ENCODE data around the gene SYNE2.
"Not testable (repeated sequence)": the region's sequence is repeated elsewhere in the genome, so short reads cannot be mapped to it uniquely, and the experiment has no call there.

SYNE2 gene

DNA sequence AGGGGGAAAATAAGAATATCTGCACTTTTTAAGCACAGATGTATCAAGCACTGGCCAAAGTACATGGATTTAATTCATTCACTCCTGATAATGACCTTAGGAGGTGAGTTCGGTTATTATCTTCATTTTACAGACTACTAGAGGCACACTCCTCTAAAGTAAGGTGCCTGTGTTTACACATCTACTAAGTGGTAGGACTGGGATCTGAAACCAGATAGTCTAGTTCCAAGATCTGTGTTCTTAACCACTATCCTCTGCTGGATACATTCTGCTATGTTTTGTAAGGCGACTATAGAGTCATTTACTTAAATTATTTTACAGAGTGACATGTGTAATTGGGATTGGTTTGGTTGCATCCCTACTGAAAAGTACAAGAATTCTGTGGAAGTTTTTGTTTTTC is 266.1 kb downstream of the SYNE2 start:
- no peak for DNase-seq (ENCODE audit: low spot score)

DNA sequence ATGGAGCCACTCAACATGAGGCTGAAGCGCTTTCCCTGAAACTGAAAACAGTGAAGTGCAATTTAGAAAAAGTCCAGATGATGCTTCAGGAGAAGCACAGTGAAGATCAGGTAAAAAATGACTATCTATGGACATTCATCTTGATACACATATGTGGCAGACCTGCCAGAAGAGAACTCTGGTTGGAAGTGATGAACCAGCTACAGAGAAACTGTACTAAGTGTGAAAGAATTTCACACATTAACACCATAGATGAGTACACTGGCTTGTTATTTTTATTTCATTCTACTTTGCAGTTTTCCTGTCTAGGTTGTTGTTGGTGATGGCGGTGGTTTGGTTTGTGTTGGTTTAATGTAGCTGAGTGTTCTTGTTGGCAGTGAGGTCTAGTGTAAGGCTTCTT is 266.7 kb downstream of the SYNE2 start:
- DNase-seq (ENCODE audit: low spot score): peak; percentile 27

DNA sequence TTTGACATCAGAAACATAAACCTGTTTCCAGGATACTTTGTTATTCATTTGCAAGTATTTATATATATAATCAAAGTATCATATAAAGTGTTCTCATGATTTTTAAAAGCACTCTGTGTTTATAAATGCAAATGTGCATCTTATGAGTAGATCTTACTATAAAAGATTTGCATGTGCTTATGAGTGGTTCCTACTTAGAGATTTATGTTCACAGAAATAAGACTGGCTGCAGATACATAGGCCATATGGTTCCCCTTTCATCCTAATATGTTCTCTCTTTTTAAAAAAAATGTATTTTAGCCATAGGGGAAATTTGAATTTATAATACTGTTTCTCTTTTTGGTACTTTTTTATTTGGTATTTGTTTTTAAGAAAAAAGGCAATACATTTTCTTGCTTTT is 267.2 kb downstream of the SYNE2 start:
- no peak for DNase-seq (ENCODE audit: low spot score)

DNA sequence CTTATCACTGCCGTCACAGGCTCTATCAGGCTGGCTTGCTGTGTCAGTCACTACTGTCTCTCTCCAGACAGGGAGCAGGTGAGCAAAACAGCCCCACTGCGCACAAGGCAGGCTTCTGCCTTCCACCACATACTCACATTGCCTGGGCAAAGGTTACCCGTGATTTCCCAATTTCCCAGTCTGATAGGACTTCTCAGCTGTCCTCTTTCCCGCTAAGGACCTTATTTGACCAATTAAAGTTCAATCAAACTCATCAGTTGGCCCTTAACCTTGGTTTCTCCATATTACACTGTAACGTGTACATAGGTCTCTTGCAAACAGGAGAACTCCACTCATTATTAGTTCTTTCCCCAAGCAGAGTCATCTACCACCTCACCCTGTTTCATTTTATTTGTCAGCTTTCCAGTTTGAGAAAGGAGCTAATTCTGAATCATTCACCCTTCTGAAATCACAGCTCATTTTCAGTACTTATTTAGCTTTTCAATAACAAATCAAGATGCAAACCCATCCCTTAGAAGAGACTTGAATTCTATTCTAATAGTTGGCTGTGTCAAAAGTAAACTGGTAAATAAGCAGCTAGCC is 270.5 kb downstream of the SYNE2 start:
- no peak for DNase-seq (ENCODE audit: low spot score)

DNA sequence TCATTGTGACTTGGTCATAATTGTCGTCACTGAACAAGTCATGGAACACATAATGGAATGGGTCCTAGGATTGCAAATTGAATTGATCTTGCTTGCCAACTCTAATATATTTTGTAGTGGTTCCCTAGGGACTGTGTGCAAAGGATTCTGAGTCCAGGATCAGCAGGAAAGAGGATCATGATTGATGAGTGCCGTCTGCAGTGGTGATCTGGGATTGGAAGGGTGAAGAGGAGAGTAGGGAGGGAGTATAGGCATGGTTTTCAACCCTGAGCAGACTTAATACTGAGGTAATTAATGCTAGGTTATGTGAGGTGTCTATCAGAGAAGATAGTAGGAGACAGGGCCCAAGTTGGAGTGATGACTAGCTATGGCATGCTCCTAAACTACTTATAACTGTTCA is 272.5 kb downstream of the SYNE2 start:
- DNase-seq (ENCODE audit: low spot score): no peak

DNA sequence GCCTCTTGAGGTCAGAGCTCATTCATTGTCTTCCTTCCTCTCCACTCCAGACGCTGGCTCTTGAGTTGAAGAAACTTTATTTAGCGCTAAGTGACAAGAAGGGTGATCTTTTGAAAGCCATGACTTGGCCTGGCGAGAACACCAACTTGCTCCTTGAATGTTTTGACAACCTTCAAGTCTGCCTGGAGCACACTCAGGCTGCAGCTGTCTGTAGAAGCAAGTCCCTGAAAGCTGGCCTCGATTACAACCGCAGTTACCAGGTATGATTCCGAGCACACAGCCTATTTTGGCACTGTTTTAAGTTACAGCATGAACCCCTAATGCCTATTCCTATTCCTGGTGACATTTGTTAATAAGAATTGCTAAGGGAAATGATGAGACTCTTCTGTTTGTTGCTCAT is 273.7 kb downstream of the SYNE2 start:
- no peak for DNase-seq (ENCODE audit: low spot score)

DNA sequence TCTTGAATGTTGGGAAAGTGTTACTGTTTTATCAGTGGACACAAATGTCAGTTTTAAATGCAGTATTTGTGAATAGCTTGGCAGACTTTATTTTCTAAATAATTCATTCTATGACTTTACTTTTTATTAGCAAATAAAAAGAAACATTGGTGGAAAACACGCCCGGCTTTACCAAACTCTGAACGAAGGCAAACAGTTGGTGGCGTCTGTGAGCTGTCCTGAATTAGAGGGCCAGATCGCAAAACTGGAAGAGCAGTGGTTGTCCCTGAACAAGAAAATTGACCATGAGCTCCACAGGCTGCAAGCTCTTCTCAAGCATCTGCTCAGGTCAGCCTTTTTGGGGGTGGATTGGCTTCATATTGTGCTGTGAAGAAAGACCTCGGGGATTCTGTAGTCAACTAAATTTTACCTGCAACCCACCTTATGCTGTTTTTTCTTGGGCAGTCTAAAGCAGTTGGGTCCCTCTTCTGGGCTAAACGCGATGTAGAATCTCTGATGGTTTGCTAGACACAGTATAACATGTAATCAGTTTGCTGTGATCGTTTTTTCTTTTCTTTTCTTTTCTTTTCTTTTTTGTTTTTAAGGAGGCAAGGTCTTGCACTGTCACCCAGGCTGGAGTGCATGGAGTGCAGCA is 285.0 kb downstream of the SYNE2 start:
- DNase-seq (ENCODE audit: low spot score): no peak

DNA sequence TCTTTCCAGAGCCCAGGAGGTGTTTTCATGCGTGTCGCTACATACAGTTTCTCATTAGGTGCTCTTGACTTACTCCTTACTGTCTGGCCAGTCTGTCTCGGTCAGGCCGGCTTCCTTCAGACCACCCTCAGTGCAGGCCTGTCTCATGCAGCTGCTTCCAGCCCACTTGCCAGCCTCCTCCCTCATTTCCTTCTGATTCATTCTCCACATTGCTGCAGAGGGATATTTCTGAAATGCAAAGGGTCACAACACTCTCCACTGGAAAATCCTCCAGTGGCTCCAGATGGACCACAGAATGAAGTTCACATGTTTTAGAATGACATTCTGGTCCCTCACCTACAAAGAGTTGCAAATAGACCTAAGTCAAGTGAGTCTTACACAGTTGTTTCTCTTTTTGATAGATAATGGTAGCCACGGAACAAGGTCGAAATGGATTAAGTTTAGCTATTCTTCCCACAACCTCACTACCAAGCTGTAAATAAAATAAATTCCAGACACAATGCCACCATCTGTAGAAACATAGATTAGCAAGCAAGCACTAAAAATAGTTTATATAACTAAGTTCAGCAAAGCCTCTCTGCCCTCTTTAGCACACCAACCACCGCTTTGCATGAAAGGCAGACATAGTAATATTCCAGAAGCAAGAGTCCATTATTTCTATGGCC is 294.5 kb downstream of the SYNE2 start:
- no peak for DNase-seq (ENCODE audit: low spot score)

DNA sequence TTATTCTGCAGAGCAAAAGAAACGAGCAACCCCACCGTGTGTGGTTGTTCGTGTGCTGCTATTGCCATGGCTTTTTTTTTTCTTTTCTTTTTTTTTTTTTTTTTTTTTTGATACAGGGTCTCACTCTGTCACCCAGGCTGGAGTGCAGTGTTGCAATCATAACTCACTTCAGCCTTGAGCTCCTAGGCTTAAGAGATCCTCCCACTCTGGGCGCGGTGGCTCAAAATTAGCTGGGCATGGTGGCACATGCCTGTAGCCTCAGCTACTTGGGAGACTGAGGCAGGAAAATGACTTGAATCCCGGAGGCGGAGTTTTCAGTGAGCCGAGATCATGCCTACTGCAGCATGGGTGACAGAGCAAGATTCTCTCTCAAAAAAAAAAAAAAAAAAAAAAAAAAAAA is 297.1 kb downstream of the SYNE2 start:
- no peak for DNase-seq (ENCODE audit: low spot score)

DNA sequence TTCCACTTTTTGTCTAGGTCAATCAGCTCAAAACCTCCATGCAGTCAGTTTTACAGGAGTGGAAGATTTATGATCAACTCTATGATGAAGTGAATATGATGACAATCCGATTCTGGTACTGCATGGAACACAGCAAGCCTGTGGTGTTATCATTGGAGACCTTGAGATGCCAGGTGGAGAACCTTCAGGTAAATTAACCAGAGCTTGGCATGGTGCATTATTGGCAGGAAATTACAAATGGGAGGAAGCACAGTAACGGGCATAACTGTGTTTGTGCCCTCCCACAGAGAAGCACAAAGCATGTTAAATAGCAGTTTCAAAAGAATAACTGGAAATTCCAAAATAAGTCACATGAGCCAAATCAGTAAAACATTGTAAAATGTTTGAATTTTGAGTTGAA is 305.8 kb downstream of the SYNE2 start:
- DNase-seq (ENCODE audit: low spot score): no peak

DNA sequence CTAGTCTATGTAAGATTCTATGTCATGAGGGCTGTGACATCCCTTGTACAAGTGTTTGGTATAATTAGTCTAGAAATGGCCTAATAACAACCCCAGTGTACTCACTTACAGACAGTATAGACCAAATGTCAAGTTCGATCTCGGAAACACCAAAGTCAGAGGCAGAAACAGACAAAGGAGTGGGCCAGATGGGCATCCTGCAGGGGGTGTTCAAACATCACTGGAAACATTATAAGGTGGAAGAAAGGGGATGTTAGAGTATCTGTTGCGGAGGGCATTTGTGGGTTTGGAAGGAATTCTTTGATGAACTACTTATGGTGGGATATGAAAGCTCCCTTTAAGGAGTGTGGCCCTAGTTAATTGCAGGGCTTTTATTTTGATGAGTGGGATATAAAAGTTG is 306.8 kb downstream of the SYNE2 start:
- DNase-seq (ENCODE audit: low spot score): no peak

DNA sequence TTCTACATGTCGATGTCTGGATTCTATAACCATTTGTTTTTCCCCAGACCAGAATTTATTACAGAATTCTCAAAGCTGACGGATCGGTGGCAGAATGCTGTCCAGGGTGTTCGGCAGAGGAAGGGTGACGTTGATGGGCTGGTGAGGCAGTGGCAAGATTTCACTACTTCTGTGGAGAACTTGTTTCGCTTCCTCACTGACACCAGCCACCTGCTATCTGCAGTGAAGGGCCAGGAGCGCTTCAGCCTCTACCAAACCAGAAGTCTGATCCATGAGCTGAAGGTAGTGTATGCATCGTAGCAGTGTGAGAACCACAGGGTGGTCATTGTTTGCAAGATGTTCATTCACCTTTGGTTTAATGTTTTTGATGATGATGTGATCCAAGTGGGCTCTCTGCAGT is 317.4 kb downstream of the SYNE2 start:
- DNase-seq (ENCODE audit: low spot score): no peak

DNA sequence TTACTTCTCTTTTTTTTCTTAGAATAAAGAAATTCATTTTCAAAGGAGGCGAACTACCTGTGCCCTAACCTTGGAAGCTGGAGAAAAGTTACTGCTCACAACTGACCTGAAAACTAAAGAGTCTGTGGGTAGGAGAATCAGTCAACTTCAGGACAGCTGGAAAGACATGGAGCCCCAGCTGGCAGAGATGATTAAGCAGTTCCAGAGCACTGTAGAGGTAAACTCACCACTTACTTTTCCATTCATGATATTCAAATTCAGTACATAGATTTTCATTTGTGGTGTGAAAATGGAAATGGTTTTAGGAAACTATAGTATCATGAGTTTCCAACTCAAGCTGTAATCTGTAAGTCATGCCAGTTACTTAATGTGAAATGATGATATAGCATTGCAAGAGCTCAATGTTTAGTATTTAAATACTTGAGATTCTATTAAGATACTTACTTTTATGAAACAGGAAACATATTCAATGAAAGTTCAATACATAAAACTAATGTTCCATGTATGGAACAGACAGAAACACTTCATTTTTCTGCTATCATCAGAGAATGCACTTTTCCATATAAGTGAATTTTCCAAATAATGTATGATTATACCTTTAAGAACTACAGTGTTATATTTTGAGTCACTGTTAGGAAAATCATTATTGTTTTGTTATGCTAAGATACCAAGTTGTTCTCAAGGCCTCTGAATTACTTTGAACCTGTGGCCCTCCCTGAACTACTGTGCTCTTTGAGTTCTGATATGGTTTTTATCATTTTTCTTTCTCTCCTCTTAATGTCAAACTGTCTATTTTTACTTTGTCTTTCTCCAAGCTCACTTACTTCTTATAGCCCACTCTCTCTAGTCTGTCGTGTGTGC is 322.3 kb downstream of the SYNE2 start:
- no peak for DNase-seq (ENCODE audit: low spot score)

DNA sequence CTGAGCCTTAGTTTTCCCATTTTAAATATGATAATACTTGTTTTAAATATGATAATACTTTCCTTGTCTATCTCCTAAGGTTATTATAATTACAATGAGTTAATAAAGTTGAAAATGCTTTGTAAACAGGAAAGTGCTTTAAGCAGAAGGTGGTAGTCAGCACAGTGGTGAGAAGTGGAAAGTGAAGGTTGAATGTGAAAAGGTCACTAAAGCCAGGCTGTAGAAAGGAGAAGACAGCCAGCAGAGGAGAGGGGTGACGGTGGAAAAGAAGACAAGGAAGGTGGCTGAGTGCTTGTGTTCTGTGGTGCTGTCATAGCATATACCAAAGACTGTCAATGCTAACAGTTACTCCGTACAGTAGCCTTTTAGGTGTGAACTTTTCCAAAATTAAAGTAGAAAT is 323.5 kb downstream of the SYNE2 start:
- DNase-seq (ENCODE audit: low spot score): no peak

DNA sequence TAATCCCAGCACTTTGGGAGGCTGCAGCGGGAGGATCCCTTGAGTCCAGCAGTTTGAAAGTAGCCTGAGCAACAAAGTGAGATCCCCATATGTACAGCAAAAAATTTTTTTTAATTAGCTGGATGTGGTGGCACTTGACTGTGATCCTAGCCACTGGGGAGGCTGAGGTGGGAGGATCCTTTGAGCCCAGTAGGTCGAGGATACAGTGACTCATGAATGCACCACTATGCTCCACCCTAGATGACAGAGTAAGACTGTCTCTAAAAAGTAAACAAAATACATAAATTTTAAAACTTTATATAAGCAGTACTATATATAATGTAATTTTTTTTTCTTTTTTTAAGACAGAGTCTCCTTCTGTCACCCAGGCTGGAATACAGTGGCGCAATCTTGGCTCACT is 326.0 kb downstream of the SYNE2 start:
- DNase-seq (ENCODE audit: low spot score): no peak

DNA sequence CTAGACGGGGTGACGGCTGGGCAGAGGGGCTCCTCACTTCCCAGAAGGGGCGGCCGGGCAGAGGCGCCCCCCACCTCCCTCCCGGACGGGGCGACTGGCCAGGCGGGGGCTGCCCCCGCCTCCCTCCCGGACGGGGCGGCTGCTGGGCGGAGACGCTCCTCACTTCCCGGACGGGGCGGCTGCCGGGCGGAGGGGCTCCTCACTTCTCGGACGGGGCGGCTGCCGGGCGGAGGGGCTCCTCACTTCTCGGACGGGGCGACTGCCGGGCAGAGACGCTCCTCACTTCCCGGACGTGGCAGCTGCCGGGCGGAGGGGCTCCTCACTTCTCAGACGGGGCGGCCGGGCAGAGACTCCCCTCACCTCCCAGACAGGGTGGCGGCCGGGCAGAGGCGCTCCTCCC is 330.1 kb downstream of the SYNE2 start:
- not testable (repeated sequence) for DNase-seq (ENCODE audit: low spot score)

DNA sequence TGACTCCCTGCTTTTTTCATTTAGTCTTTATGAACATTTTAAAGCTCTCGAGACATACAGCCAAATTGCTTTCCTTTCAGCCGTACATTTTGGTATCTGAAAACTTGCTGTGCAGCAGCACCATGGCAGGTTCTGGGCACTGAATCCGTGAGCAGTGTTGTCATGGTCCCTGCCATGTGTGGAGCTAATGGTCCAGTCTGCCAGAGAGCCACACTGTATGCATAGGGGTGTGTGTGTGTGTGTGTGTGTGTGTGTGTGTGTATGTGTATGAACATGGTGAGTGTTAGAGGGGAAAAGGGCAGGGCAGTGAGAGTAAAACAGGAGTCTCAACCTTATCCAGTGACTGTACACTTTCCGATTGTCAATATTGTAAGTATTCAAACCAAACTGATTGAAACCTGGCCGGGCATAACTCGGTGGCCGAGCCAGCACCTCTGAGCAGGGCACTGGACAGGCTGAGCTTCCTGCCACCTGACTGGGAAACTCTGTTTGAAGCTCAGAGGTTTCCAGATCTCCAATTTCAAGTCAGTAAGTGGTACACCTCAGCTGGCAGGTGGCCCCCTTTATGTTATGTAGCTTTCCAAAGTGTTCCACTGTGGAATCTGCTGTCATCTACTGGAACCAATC is 331.4 kb downstream of the SYNE2 start:
- no peak for DNase-seq (ENCODE audit: low spot score)

DNA sequence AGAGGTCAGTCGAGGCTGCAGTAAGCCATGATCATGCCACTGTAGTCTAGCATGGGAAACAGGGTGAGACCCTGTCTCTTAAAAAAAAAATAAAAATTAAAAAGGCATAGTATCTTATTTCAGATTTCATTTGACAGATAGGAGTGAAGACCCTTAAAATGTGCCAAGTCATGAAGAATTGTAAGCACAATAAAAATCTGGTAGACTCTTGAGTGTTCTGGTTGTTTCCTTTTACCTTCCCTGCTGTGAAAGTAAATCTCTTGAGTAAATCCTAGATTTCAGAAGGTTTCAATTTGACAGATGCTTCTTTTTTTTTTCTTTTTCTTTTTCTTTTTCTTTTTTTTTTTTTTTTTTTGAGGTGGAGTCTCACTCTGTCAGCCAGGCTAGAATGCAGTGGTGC is 332.4 kb downstream of the SYNE2 start:
- no peak for DNase-seq (ENCODE audit: low spot score)

DNA sequence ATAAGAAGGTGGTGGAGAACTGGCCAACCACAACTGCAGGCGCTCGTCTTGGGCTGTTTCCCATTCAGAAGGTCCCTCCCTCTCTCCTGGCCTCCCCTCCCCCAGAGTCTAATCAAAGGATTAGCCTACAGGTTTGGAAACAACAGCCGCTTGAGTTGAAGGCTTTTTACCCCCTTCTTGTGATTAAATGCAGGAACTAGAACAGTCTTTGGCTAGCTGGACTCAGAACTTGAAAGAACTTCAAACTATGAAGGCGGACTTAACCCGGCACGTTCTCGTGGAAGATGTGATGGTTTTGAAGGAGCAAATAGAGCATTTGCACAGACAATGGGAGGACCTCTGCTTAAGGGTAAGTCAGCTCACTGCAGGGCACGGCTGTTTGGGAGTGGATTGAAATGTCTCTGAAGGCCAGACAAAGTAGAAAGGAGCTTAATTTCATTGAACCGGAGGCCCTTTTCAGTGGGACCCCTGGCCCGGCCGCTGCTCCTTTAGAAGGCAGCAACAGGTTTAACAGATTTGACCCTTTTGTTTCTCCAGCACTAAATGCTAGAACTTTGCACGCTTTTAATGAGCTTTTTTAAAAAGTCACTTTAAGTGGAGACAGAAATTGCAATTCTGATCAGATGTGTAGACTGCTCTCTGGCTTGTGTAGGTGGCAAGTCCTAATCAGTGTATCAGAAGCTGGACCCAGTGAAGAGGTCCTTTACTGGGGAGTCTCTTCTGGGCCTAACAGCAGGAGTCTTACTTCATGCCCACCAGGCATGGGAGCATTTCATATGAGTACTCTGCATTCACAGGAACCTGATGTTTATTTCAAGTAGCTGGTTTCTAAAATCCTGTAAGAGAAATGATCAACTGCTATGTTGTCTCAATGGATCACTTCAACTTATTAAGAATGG is 333.7 kb downstream of the SYNE2 start:
- DNase-seq (ENCODE audit: low spot score): no peak

DNA sequence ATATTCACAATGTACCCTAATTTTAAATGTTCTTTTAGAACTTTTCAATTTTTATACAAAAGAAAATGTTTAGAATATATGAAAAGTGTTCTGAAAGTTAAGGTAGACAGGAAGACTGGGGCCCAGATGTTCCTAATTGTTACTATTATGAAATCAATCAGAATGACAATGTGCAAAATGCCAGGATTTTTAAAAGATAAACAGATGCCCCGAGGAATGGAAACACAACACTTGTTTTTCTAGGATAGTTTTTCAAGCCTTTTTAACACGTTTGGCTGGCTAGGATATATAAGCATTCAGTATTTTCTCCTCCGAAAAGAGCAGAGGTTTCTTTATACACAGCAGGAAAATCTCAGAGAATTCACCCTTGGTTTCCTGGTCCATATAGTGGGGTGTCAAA is 334.5 kb downstream of the SYNE2 start:
- no peak for DNase-seq (ENCODE audit: low spot score)

DNA sequence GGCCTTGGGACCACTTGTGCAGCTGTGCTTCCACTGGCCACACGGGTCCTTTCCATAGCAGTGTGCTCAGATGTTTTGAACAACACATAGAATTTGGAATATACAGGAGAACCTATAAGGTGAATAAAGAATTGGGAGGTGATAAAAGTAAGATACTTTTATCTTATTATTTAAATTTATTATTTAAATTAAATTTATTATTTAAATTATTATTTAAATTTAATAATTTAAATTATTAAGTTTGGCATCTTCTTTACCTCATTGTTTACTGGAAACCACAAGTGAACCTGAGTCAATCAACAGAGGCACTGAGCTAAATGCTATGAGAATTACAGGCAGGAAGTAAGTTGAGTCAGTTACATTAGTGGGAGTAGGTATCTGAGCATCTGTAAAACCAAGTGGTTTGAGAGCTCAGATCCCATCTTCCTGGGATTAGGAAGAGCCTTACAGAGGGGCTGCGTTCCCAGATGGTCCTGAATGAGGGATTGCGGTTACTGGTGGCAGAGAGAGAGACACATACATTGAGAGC is 338.2 kb downstream of the SYNE2 start:
- DNase-seq (ENCODE audit: low spot score): no peak

Measured in kidney tubule cell (primary cell).